Thyroid gland (tissue), 4 donors: ENCODE data around the gene FAM200A. TPM values are rescaled to one million over a fixed set of nuclear protein-coding genes. Genes with fewer than 3 reads are reported as not detected.
A peak's percentile ranks its signal among the peaks of the same experiment; 100 is the strongest.

Experiments
- DNase-seq, 2 donors: peaks; one replicate each; pipeline ENCODE4 v3.0.0-alpha.2; 2019
- H3K27ac ChIP-seq, 3 donors: fragments of 200-600 bp; sonication (generic); 1 replicate in 2 of 3; 2 replicates in 1 of 3; pipeline ENCODE4 v1.5.1; 2016 to 2019; ENCODE audit warnings: mild to moderate bottlenecking in 1 of 3, moderate library complexity in 1 of 3
- H3K27me3 ChIP-seq: fragments of 200-600 bp; sonication (generic); one replicate; pipeline ENCODE4 v1.5.1; 2019
- H3K36me3 ChIP-seq, 2 donors: fragments of 200-600 bp; sonication (generic); one replicate each; pipeline ENCODE4 v1.5.1; 2016 to 2019
- H3K4me1 ChIP-seq, 2 donors: fragments of 200-600 bp; sonication (generic); one replicate each; pipeline ENCODE4 v1.5.1; 2017 to 2019
- H3K4me3 ChIP-seq, 3 donors: fragments of 200-600 bp; sonication (generic); replicated peaks in 1 of 3; 1 replicate in 2 of 3; 2 replicates in 1 of 3; pipeline ENCODE4 v1.5.1; 2016; ENCODE audit warnings: mild to moderate bottlenecking in 1 of 3
- H3K9me3 ChIP-seq: fragments of 200-600 bp; sonication (generic); one replicate; pipeline ENCODE4 v1.5.1; 2017
- CTCF ChIP-seq, 6 experiments: fragments of 200-600 bp in 3 of 6; fragments of 450-650 bp in 3 of 6; sonication (generic) in 3 of 6; IDR thresholded peaks; one replicate each; pipeline ENCODE4 v1.5.1; 2016 to 2019; ENCODE audit warnings: antibody characterized with exemption in 6 of 6, mild to moderate bottlenecking in 2 of 6, inconsistent platforms in 1 of 6, moderate library complexity in 1 of 6
- POLR2A ChIP-seq, 2 donors: fragments of 450-650 bp; IDR thresholded peaks; one replicate each; pipeline ENCODE4 v1.6.1; 2017; ENCODE audit warnings: antibody characterized with exemption in 2 of 2, mild to moderate bottlenecking in 2 of 2, moderate library complexity in 1 of 2
- WGBS, 2 donors: methylation state at CpG; one replicate each; pipeline ENCODE4 v1.1.5; 2017; 5-methylcytosine and 5-hydroxymethylcytosine counted together
- intact Hi-C: fragments of 100-400 bp; cut with DNase I; formaldehyde crosslinking; loops from one replicate; pipeline ENCODE4 v1.15.1; 2023
- total RNA-seq, 4 donors: library from RNA; depleted of rRNA; stranded (reverse); fragments of >200 nt; gene quantifications; one replicate each; pipeline ENCODE4 v1.2.3, GENCODE V29; 2016

FAM200A gene
- total RNA-seq = 10 to 100 TPM in 1 of 4 donors, 1 to 10 TPM in 3; 4.4 to 10.6 (median 7.4) TPM

DNA sequence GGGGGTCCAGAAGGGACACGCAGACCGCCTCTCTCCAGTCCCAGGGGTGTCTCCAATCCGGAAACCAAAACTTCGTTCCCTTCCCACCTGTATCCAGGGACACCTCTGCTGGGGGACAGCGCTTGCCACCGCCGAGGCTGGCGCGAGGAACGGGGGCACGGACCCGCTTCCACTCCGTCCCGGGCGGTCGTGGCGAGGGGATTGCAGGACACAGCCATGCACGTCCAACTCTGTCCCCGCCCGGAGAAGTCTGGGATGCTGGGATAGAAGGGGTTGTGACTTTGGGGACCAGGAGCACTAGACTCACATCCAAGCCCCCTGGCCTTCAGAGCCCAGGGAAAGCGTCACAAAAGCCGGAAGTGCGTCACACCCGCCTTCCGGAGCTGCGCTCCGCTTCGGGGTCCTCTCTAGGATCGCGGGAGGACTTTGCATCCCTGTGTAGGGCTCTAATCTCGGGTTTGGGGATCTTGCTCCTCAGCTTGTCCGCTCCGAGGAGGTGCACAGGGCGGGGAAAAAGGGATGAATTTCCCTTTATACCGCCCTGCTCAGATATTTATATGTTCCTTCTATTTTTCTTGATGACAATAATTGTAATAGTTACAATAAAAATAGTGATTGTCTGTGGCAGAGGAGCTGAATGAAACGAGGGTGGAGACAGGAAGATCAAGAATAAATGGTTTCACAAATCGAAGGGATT, at the start of gene FAM200A:
FAM200A (minus strand) TSS at position 348 of the 697 bp plus-strand sequence. CDS start 3,707 bp downstream, outside the sequence.
- intact Hi-C loops = loop anchor here (10.0 kb wide), 1 partner anchor 63 kb away; the partner anchor contains the start of gene ZSCAN25
- DNase-seq = peak; percentile 85 to 91
- TF ChIP-seq CTCF (IDR thresholded peaks at IDR 0.05) (no peak), POLR2A (IDR thresholded peaks at IDR 0.05) (peak in 1 of 2 donors; percentile 72)
- Histone ChIP-seq H3K9me3 (no peaks in the 10 kb centered on the region), H3K4me3 (peak within 1 kb of the TSS; percentile 49 to 98 (median 85)), H3K27me3 (no peaks in the 10 kb centered on the region), H3K36me3 (peaks cover 6 to 9% of the 10 kb centered on the region in 2 donors), H3K27ac (peak within 1 kb of the TSS; percentile 46 to 84 (median 76)), H3K4me1 (peaks cover 10 to 18% of the 10 kb centered on the region in 2 donors)
- 0% methylated on average over 12 to 30 of the region's 37 CpGs for WGBS, 2 donors

DNA sequence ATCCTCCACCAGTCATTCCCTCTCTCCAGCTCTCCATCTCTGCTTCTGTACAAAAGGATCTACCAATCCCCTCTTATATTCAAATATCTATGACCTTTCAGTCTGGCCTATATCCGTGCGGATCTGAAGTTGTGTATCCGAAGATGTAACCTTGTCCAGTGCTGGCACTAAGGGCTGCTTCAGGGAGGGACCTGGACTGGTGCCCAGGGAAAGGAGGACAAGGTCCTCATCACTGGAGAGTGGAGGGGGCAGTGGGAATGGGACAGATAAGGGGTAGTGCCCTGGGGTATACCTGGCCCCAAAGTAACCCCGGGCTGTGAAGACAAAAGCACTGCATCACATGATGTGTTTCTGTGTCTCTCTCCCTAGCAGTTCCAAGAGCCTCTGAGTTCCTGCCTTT, 47.9 kb upstream of the FAM200A start:
- WGBS, 2 donors = 80 to 85% methylated on average over 4 of the region's 4 CpGs
- intact Hi-C loops = no loop called here

DNA sequence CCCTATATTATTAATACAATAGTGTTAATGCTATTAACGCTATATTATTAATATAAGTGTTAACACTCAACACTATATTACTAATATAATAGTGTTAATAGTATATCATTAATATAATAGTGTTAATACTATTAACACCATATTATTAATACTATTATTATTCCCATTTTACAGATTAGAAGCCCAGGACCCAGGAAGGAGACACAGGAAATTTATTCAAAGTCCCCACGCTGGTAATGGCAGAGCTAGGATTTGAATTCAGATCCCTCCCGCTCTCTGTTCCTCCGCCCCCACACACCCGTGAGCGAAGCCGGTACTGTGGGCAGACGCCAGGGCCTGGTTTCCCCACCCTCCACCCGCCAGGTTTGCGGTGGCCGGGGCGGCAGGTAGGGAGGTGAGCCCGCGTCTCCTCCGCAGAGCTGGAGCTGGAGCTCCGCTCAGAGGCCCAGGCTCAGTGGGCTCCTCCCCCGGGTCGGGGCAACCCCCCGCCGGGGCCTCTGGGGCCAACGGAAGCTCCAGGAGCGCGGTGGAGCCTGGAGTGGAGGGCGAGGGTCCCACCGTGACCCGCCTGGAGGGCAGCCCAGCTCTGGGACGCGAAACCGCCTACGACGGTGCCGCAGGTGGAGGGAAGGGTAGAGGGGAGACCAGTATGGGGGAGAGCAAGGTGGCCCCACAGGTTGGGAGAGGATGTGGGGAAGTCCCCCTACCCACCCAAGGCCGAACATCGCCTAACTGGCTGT, 46.0 kb upstream of the FAM200A start, which contains the start of gene TMEM225B:
TMEM225B (plus strand) TSS at position 506 of the 740 bp plus-strand sequence. CDS start 6,122 bp downstream, outside the sequence.
- intact Hi-C loops = no loop called here
- 62 to 74% methylated on average over 21 to 23 of the region's 34 CpGs for WGBS, 2 donors
- DNase-seq = no peak

More for the DNA sequence above, 47.9 kb upstream of the FAM200A start:
- Histone ChIP-seq H3K27me3 (no peaks in the 10 kb centered on the region), H3K4me1 (no peaks in the 10 kb centered on the region), H3K4me3 (no peak overlapping the region), H3K27ac (no peak overlapping the region), H3K9me3 (no peaks in the 10 kb centered on the region), H3K36me3 (no peaks in the 10 kb centered on the region)
- TF ChIP-seq POLR2A (IDR thresholded peaks at IDR 0.05) = no peak
- no peak for DNase-seq

DNA sequence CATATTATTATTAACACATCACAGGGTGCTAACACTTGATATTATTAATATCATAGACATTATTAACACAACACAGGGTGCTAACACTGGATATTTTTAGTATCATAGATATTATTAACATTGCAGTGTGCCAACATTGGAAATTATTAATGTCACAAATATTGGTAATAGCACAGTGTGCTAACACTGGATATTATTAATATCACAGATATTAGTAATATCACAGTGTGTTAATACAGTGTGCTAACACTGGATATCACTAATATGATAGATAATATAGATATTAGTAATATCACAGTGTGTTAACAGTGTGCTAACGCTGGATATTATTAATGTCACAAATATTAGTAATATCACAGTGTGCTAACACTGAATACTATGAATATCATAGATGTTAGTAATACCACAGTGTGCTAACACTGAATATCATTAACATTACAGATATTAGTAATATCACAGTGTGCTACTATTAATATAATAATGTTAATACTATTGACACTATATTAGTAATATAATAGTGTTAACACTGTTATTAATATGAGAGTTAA, 44.6 kb upstream of the FAM200A start:
- DNase-seq = no peak
- TF ChIP-seq CTCF (IDR thresholded peaks at IDR 0.05) (no peak), POLR2A (IDR thresholded peaks at IDR 0.05) (no peak)
- Histone ChIP-seq H3K36me3 (no peaks in the 10 kb centered on the region), H3K9me3 (no peaks in the 10 kb centered on the region), H3K27ac (no peak overlapping the region), H3K4me1 (no peaks in the 10 kb centered on the region), H3K4me3 (no peak overlapping the region), H3K27me3 (no peaks in the 10 kb centered on the region)
- intact Hi-C loops = no loop called here
- WGBS, 2 donors = 90 to 93% methylated on average over 1 of the region's 1 CpG

More for the DNA sequence above, 46.0 kb upstream of the FAM200A start, which contains the start of gene TMEM225B:
- no peak within 1 kb of the TSS for H3K4me3 ChIP-seq
- H3K27ac ChIP-seq = no peak within 1 kb of the TSS
- H3K4me1 ChIP-seq = no peaks in the 10 kb centered on the region
- no peaks in the 10 kb centered on the region for H3K36me3 ChIP-seq
- no peaks in the 10 kb centered on the region for H3K9me3 ChIP-seq
- TF ChIP-seq POLR2A (IDR thresholded peaks at IDR 0.05) (no peak), CTCF (IDR thresholded peaks at IDR 0.05) (no peak)
- no peaks in the 10 kb centered on the region for H3K27me3 ChIP-seq

GRCh38 chr7:99594948-99595745, 43.2 kb upstream of the FAM200A start:
- 82 to 83% methylated on average over 7 of the region's 7 CpGs for WGBS, 2 donors
- DNase-seq = no peak
- Histone ChIP-seq H3K27ac (no peak overlapping the region), H3K36me3 (no peaks in the 10 kb centered on the region), H3K27me3 (no peaks in the 10 kb centered on the region), H3K9me3 (no peaks in the 10 kb centered on the region), H3K4me3 (no peak overlapping the region), H3K4me1 (no peaks in the 10 kb centered on the region)
- intact Hi-C loops = no loop called here
- TF ChIP-seq CTCF (IDR thresholded peaks at IDR 0.05) (no peak), POLR2A (IDR thresholded peaks at IDR 0.05) (no peak)
